Effector CD4-positive, alpha-beta T cell (primary cell): ENCODE measurements around the gene CRYL1.

ENCODE experiments used
- DNase-seq: peaks from one replicate; pipeline ENCODE4 v3.0.0-alpha.2; 2020

The CRYL1 gene

GRCh38 chr13:20363603-20364002, 162.1 kb downstream of the CRYL1 start:
- no peak for DNase-seq

- no peak for DNase-seq
Observed at GRCh38 chr13:20363172-20363571, 162.5 kb downstream of the CRYL1 start.

GRCh38 chr13:20362484-20363041, 163.1 kb downstream of the CRYL1 start:
- no peak for DNase-seq

GRCh38 chr13:20360835-20361412, 164.7 kb downstream of the CRYL1 start:
- no peak for DNase-seq

GRCh38 chr13:20360041-20360491, 165.6 kb downstream of the CRYL1 start:
- no peak for DNase-seq

GRCh38 chr13:20359335-20359734, 166.3 kb downstream of the CRYL1 start:
- no peak for DNase-seq

GRCh38 chr13:20358022-20358421, 167.6 kb downstream of the CRYL1 start:
- DNase-seq = no peak

GRCh38 chr13:20356444-20356843, 169.2 kb downstream of the CRYL1 start:
- no peak for DNase-seq

- no peak for DNase-seq
Observed at GRCh38 chr13:20354722-20355121, 170.9 kb downstream of the CRYL1 start.

GRCh38 chr13:20353973-20354372, 171.7 kb downstream of the CRYL1 start:
- no peak for DNase-seq
